ENCODE data around the gene TSPYL1.

Gene TSPYL1

GRCh38 chr6:116256694-116257093 lies 23.0 kb downstream of the TSPYL1 start:
- DNase-seq (ENCODE audit: insufficient read length, low spot score), result no peak
- FAIRE-seq, result no peak
- TF ChIP-seq POLR2A (IDR thresholded peaks at IDR 0.05; ENCODE audit: low read depth, low read length), result no peak

DNA sequence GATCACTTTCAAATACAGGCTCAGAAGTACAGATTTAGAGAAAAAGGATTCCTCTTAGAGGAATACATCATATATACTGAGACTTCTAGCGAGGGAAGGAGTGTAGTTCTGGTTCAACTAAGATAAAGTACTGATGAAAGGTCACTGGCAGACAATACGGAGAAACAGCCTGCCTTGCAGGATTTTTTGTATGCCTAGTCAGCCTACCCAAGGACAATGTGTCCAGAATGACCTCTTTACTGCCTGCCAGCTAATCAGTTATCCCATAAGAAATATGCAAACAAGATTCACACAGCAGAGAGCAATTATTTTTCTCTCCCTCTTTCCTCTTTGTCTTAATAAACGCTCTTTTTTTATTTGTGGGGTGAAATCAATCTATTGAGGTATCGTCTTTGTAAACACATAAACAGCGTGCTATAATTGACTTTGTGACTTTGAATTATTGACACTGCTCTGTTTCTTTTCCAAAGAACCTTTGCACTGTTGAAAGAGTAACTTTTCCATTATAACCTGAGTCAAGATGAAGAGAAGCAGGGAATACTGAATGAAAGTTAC lies 24.4 kb downstream of the TSPYL1 start:
- TF ChIP-seq POLR2A (IDR thresholded peaks at IDR 0.05; ENCODE audit: low read depth, low read length), result no peak
- DNase-seq (ENCODE audit: insufficient read length, low spot score) (no peak), FAIRE-seq (no peak)

GRCh38 chr6:116254297-116255056 lies 25.3 kb downstream of the TSPYL1 start:
- TF ChIP-seq POLR2A (IDR thresholded peaks at IDR 0.05; ENCODE audit: low read depth, low read length), result no peak
- FAIRE-seq (no peak), DNase-seq (ENCODE audit: insufficient read length, low spot score) (no peak)

- TF ChIP-seq POLR2A (IDR thresholded peaks at IDR 0.05; ENCODE audit: low read depth, low read length), result peak; percentile 74
- DNase-seq (ENCODE audit: insufficient read length, low spot score) (peak; percentile 40), FAIRE-seq (peak; percentile 69)
These were observed 26.0 kb downstream of the TSPYL1 start, which contains the start of gene TSPYL4 for GRCh38 chr6:116253505-116254296. Gene TSPYL4 (minus strand): TSS chr6:116254075. CDS start chr6:116254008, 67 bp downstream.

DNA sequence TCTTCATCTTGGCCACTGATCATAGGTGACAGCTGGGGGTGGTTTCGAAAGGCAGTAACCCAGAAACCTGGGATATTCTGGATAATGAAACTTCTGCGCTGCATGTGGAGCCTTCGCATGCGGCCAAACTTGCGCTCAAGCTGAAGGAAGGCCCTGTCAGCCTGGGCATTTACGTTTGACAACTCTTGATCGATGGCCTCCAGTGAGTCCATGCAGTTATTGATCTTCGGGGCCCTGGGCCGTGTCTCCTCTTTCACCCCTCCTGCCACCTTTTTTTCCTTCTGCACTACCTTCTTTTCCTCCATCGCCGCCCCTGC lies 26.6 kb downstream of the TSPYL1 start:
- 0 out of 2 replicates have a peak, but pooled peaks have one; percentile 17 for TF ChIP-seq POLR2A (IDR thresholded peaks at IDR 0.05; ENCODE audit: low read depth, low read length)
- FAIRE-seq, result no peak
- no peak for DNase-seq (ENCODE audit: insufficient read length, low spot score)

DNA sequence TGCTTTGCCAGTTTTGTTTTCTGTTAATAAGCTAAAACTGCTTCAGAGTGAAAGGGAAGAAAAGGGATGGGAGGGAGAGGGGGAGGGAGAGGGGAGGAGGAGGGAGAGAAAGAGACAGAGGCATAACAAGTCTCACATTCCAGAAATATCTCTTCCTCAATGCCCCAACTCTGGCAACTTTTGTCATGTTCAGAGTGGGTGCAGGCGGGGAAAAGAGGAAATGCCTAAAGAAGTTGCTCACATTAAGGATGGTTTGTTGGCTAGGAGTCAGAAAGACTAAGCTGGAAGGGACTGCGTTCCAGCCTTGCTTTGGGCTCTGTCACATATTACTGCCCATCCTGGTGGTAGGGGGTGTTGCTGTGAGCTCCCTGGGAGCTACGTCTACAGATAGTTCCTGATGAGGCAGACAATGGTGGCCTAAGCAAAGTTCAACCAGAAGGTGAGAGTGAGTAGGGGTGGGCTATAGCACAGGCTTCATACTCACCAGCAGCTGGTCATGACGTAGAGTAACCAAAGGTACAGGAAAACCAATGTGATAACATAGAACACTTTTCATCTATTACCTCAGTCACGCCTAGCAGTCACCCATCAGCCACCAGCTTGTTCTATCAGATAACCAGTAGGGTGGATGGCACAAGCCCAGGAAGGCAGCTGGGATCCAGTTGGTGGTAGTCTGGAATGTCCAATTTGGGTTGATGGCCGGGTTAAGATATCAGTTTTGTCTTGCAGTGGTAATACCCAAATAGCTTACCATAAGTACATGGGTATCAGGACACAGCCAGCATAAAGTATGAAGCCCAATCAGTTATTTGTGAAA lies 28.0 kb downstream of the TSPYL1 start:
- no peak for TF ChIP-seq POLR2A (IDR thresholded peaks at IDR 0.05; ENCODE audit: low read depth, low read length)
- FAIRE-seq (no peak), DNase-seq (ENCODE audit: insufficient read length, low spot score) (no peak)

GRCh38 chr6:116248577-116248976 lies 31.2 kb downstream of the TSPYL1 start:
- FAIRE-seq (no peak), DNase-seq (ENCODE audit: insufficient read length, low spot score) (no peak)
- TF ChIP-seq POLR2A (IDR thresholded peaks at IDR 0.05; ENCODE audit: low read depth, low read length), result no peak

- no peak for TF ChIP-seq POLR2A (IDR thresholded peaks at IDR 0.05; ENCODE audit: low read depth, low read length)
- DNase-seq (ENCODE audit: insufficient read length, low spot score), result no peak
- FAIRE-seq, result no peak
These were observed 32.4 kb downstream of the TSPYL1 start for GRCh38 chr6:116247285-116247684.

- DNase-seq (ENCODE audit: insufficient read length, low spot score) (no peak), FAIRE-seq (no peak)
- no peak for TF ChIP-seq POLR2A (IDR thresholded peaks at IDR 0.05; ENCODE audit: low read depth, low read length)
These were observed 33.6 kb downstream of the TSPYL1 start for GRCh38 chr6:116246089-116246488.

DNA sequence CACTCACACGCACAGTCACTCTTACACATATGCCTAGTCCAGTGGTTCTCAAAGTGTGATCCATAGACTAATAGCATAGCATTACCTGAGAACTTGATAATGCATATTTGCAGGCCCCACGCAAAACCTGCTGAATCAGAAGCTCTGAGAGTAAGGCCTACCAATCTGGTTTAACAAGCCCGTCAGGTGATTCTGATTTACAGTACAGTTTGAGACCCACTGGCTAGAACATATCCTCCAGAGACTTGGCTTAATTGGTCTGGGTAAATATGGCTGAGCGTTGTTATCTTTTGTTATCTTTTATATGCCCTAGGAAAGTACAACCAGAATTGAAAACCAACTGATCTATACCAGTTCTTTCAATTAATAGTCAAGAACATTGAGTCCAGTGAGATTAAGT lies 35.4 kb downstream of the TSPYL1 start:
- DNase-seq (ENCODE audit: insufficient read length, low spot score) (no peak), FAIRE-seq (no peak)
- TF ChIP-seq POLR2A (IDR thresholded peaks at IDR 0.05; ENCODE audit: low read depth, low read length), result no peak

- FAIRE-seq, result no peak
- TF ChIP-seq POLR2A (IDR thresholded peaks at IDR 0.05; ENCODE audit: low read depth, low read length), result no peak
- no peak for DNase-seq (ENCODE audit: insufficient read length, low spot score)
These were observed 39.9 kb downstream of the TSPYL1 start for GRCh38 chr6:116239856-116240255.

DNA sequence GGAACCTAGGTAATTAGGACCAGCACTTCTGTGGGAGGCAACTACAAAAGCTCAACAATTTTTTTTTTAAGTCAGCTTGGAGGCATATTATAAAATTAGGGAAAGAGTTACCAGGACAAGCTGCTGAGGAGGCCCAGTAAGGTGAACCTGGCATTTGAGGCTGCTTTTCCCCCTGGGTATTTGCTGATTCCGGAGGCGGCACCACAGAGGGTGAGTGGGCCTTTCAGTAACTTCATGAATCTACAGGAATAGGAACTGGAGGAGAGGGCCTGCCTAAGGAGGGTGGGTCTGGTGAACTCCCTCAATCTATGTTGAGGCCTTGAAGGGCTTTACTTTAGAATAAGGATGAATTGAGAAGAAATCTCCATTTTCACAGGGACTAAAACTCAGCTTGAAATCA lies 40.5 kb downstream of the TSPYL1 start:
- no peak for DNase-seq (ENCODE audit: insufficient read length, low spot score)
- no peak for FAIRE-seq
- TF ChIP-seq POLR2A (IDR thresholded peaks at IDR 0.05; ENCODE audit: low read depth, low read length), result no peak

DNA sequence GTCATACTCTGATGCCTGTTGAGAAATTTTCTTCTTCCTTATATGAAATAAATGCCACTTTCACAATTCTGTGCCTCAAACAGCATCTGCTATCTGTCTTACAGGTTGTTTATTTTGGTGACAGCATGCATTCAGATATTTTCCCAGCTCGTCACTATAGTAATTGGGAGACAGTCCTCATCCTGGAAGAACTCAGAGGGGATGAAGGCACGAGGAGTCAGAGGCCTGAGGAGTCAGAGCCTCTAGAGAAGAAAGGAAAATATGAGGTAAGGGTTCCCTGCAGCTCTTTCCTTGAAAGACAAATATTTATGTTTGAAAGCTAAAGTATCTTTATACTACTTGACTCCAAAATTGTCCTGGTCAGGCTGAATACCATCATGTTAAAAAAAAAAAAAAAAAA lies 41.6 kb downstream of the TSPYL1 start:
- no peak for FAIRE-seq
- no peak for TF ChIP-seq POLR2A (IDR thresholded peaks at IDR 0.05; ENCODE audit: low read depth, low read length)

GRCh38 chr6:116234689-116235088 lies 45.0 kb downstream of the TSPYL1 start:
- no peak for FAIRE-seq
- TF ChIP-seq POLR2A (IDR thresholded peaks at IDR 0.05; ENCODE audit: low read depth, low read length), result no peak
- DNase-seq (ENCODE audit: insufficient read length, low spot score), result no peak

More for the DNA sequence above, 41.6 kb downstream of the TSPYL1 start:
- DNase-seq (ENCODE audit: insufficient read length, low spot score), result no peak
